HG02623 (cell line): ENCODE data around the gene F7.

Source experiments
- ATAC-seq: cut with Tn5 transposase; IDR thresholded peaks from one replicate; pipeline ENCODE4 v1.9.1; 2021; ENCODE audit warnings: moderate library complexity; ENCODE audit not compliant: unreplicated experiment

The F7 gene

DNA sequence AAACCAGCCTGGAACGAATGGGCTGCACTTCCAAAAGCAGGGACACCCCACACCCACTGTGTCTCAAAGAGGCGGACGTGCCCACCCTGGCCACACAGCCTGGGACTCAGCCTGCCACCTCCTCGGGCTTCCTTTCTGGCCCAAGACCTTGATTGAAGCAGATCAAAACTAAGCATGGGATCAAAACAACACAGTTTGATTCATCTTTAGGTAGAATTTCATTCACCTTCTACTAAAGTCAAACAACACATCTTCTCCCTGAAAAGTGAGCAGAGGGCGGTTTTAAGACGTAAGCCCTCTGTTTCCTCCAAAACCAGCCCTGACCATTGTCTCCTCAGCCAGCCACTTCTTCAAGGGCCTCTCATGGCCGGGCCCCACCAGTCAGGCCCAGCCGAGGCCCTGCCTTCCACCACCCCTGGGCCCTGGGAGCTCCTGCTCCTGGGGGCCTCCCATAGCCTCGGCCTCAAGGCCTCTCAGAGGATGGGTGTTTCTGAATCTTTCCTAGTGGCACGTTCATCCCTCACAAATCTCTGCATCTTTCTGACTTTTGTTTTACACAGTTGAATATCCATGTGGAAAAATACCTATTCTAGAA is 10.7 kb downstream of the F7 start:
- ATAC-seq: no peak

- no peak for ATAC-seq
Observed at GRCh38 chr13:113116871-113117271, 11.3 kb downstream of the F7 start.

- ATAC-seq: no peak
Observed at GRCh38 chr13:113117335-113117872, 11.8 kb downstream of the F7 start.

DNA sequence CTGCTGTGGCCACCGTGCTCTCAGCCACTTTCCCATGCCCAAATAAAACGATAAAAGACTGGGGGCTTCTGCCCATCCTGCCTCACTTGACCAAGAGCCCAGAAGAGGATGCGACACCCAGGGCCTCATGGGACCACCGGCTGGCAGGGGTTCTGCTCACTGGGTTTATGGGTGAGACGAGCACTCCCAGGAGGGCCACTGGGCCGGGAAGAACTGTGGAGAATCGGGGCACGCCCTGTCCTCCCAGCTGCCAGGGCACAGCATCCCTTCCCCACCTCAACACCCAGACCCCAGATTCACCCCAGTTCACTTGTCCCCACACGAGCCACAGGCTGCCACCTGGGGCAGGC is 12.3 kb downstream of the F7 start:
- ATAC-seq: no peak

GRCh38 chr13:113118261-113119021 is 12.8 kb downstream of the F7 start:
- ATAC-seq: no peak

- ATAC-seq: no peak
Observed at GRCh38 chr13:113119166-113119821, 13.7 kb downstream of the F7 start.

- ATAC-seq: no peak
Observed at GRCh38 chr13:113119822-113120189, 14.2 kb downstream of the F7 start.

- ATAC-seq: no peak
Observed at GRCh38 chr13:113120300-113121182, 14.9 kb downstream of the F7 start.

- ATAC-seq: no peak
Observed at GRCh38 chr13:113121183-113121927, 15.8 kb downstream of the F7 start.

GRCh38 chr13:113121928-113122471 is 16.4 kb downstream of the F7 start:
- ATAC-seq: no peak

- no peak for ATAC-seq
Observed at GRCh38 chr13:113122550-113123225, 17.1 kb downstream of the F7 start, which contains the start of gene F10. F10 (plus strand) TSS chr13:113122799; CDS start chr13:113122856, 57 bp downstream.

GRCh38 chr13:113123226-113124201 is 17.9 kb downstream of the F7 start:
- no peak for ATAC-seq

- no peak for ATAC-seq
Observed at GRCh38 chr13:113124211-113124970, 18.8 kb downstream of the F7 start.

- ATAC-seq: no peak
Observed at GRCh38 chr13:113125506-113126264, 20.1 kb downstream of the F7 start.

- no peak for ATAC-seq
Observed at GRCh38 chr13:113126265-113127150, 20.9 kb downstream of the F7 start.

GRCh38 chr13:113129480-113129879 is 23.9 kb downstream of the F7 start:
- no peak for ATAC-seq
